A673 (cell line): Measurements from ENCODE around the gene TFAP2A. TPM values are rescaled to one million over a fixed set of nuclear protein-coding genes. Genes with fewer than 3 reads are reported as not detected.
A peak's percentile ranks its signal among the peaks of the same experiment; 100 is the strongest.

Source experiments
- BruUV-seq: library from RNA; stranded (reverse); fragments of 400-500 nt; replicated peaks from 2 replicates; lab custom pipeline; 2021; lab: Mats Ljungman, UMichigan
- CTCF ChIA-PET: fragments of 300-600 bp; sonication (Branson Sonifier 250); formaldehyde crosslinking; loops from one replicate; lab custom pipeline; 2022; ENCODE audit warnings: antibody characterized with exemption; lab: Charles Lee
- POLR2A ChIA-PET: fragments of 300-600 bp; sonication (Branson Sonifier 250); formaldehyde crosslinking; loops from one replicate; lab custom pipeline; 2022; ENCODE audit warnings: antibody characterized with exemption; ENCODE audit not compliant: low non-redundant PET; lab: Charles Lee
- DNase-seq: peaks from one replicate; pipeline ENCODE4 v3.0.0-alpha.2; 2015; ENCODE audit warnings: low spot score
- H3K27ac ChIP-seq: fragments of 200-600 bp; sonication (generic); 2 replicates; pipeline ENCODE4 v1.5.1; 2016; ENCODE audit warnings: mixed run types, low read depth, mild to moderate bottlenecking, mixed read lengths, antibody characterized with exemption, low read length; ENCODE audit not compliant: poor library complexity, severe bottlenecking
- H3K27me3 ChIP-seq: fragments of 200-600 bp; sonication (generic); replicated peaks from 2 replicates; pipeline ENCODE4 v1.6.1; 2017; ENCODE audit warnings: mixed run types, low read depth, mild to moderate bottlenecking, mixed read lengths, antibody characterized with exemption, low read length; ENCODE audit not compliant: insufficient read depth, poor library complexity
- H3K36me3 ChIP-seq: fragments of 200-600 bp; sonication (generic); 2 replicates; pipeline ENCODE4 v1.6.1; 2016; ENCODE audit warnings: mixed run types, mild to moderate bottlenecking, mixed read lengths, antibody characterized with exemption, low read length; ENCODE audit not compliant: insufficient read depth, poor library complexity, severe bottlenecking
- H3K4me1 ChIP-seq: fragments of 200-600 bp; sonication (generic); 2 replicates; pipeline ENCODE4 v1.6.1; 2017; ENCODE audit warnings: mixed run types, mild to moderate bottlenecking, mixed read lengths, antibody characterized with exemption, low read length; ENCODE audit not compliant: insufficient read depth, poor library complexity, severe bottlenecking
- H3K4me3 ChIP-seq: fragments of 200-600 bp; sonication (generic); 2 replicates; pipeline ENCODE4 v1.5.1; 2016; ENCODE audit warnings: low read depth, mixed run types, mild to moderate bottlenecking, mixed read lengths, low read length; ENCODE audit not compliant: poor library complexity, severe bottlenecking
- H3K9me3 ChIP-seq: fragments of 200-600 bp; sonication (generic); 2 replicates; pipeline ENCODE4 v1.6.1; 2016; ENCODE audit warnings: mixed run types, low read depth, mild to moderate bottlenecking, mixed read lengths, antibody characterized with exemption, low read length; ENCODE audit not compliant: poor library complexity, severe bottlenecking
- CTCF ChIP-seq: fragments of 300-800, 200-600 bp; sonication (generic); conservative IDR thresholded peaks from 2 replicates; pipeline ENCODE4 v1.5.1; 2017; ENCODE audit warnings: low read depth, mild to moderate bottlenecking, antibody characterized with exemption, low read length, moderate library complexity, mixed read lengths
- EZH2 ChIP-seq: fragments of 200-600 bp; sonication (generic); IDR thresholded peaks from 2 replicates; pipeline ENCODE4 v1.6.1; 2017; ENCODE audit warnings: borderline replicate concordance, low read depth, mild to moderate bottlenecking, mixed read lengths, antibody characterized with exemption, low read length; ENCODE audit not compliant: poor library complexity, severe bottlenecking
- intact Hi-C: fragments of 100-400 bp; cut with micrococcal nuclease; formaldehyde crosslinking; loops from one replicate; pipeline ENCODE4 v1.10.0; 2022; ENCODE audit not compliant: unreplicated experiment
- total RNA-seq: library from RNA; stranded (reverse); gene quantifications from 2 replicates; pipeline ENCODE4 v1.2.3, GENCODE V29; 2021

The TFAP2A gene
- total RNA-seq, 1 experiment from 2014 or later: 19.3 TPM

- POLR2A ChIA-PET: no interaction called here
- Histone ChIP-seq H3K4me3 (no peak overlapping the region), H3K27me3 (no peaks in the 10 kb centered on the region), H3K9me3 (no peaks in the 10 kb centered on the region), H3K4me1 (no peaks in the 10 kb centered on the region), H3K36me3 (no peaks in the 10 kb centered on the region), H3K27ac (no peak overlapping the region)
- 0 out of 2 replicates have a peak, but pooled peaks have one; percentile 16 for TF ChIP-seq CTCF
- TF ChIP-seq EZH2: no peak
- CTCF ChIA-PET: no interaction called here
- intact Hi-C loops: no loop called here
- DNase-seq: no peak
- BruUV-seq: no TSS peak
These were observed 36.5 kb upstream of the TFAP2A start for GRCh38 chr6:10451394-10451793.

GRCh38 chr6:10449751-10450150, 34.9 kb upstream of the TFAP2A start:
- intact Hi-C loops: no loop called here
- Histone ChIP-seq H3K36me3 (no peaks in the 10 kb centered on the region), H3K27ac (no peak overlapping the region), H3K4me1 (no peaks in the 10 kb centered on the region), H3K4me3 (no peak overlapping the region), H3K9me3 (no peaks in the 10 kb centered on the region), H3K27me3 (no peaks in the 10 kb centered on the region)
- TF ChIP-seq EZH2 (no peak), CTCF (no peak)
- ChIA-PET POLR2A (no interaction called here), CTCF (no interaction called here)
- DNase-seq: no peak
- BruUV-seq: no TSS peak

- CTCF ChIA-PET: no interaction called here
- no peak overlapping the region for H3K27ac ChIP-seq
- no peaks in the 10 kb centered on the region for H3K4me1 ChIP-seq
- H3K4me3 ChIP-seq: no peak overlapping the region
- H3K27me3 ChIP-seq: no peaks in the 10 kb centered on the region
- no TSS peak for BruUV-seq
- no peaks in the 10 kb centered on the region for H3K9me3 ChIP-seq
- no peak for DNase-seq
- intact Hi-C loops: no loop called here
- TF ChIP-seq CTCF (no peak), EZH2 (no peak)
- POLR2A ChIA-PET: no interaction called here
- H3K36me3 ChIP-seq: no peaks in the 10 kb centered on the region
These were observed 33.2 kb upstream of the TFAP2A start for GRCh38 chr6:10448096-10448495.
